ENCODE measurements around the gene SLC25A26. TPM values are rescaled to one million over a fixed set of nuclear protein-coding genes. Genes with fewer than 3 reads are reported as not detected.

SLC25A26 gene
- total RNA-seq, 6 experiments from 2014 or later: 12.8 to 16.3 (median 13.6) TPM

- Mint-ChIP-seq H3K27me3 (ENCODE audit: insufficient read depth) (peaks cover 15% of the 10 kb centered on the region), H3K36me3 (ENCODE audit: low read depth) (no peaks in the 10 kb centered on the region), H3K9me3 (no peaks in the 10 kb centered on the region), H3K27ac (no peak overlapping the region), H3K4me1 (ENCODE audit: low read depth) (no peaks in the 10 kb centered on the region), H3K4me3 (no peak overlapping the region)
- no peak for TF ChIP-seq CTCF (IDR thresholded peaks at IDR 0.05)
- DNase-seq: no peak
These were observed 39.0 kb upstream of the SLC25A26 start for GRCh38 chr3:66181764-66182163.

- Mint-ChIP-seq H3K4me1 (ENCODE audit: low read depth) (no peaks in the 10 kb centered on the region), H3K27ac (no peak overlapping the region), H3K27me3 (ENCODE audit: insufficient read depth) (peaks cover 17% of the 10 kb centered on the region), H3K4me3 (no peak overlapping the region), H3K36me3 (ENCODE audit: low read depth) (no peaks in the 10 kb centered on the region; the same call in 1 of the 2 replicates), H3K9me3 (no peaks in the 10 kb centered on the region)
- no peak for DNase-seq
- TF ChIP-seq CTCF (IDR thresholded peaks at IDR 0.05): no peak
These were observed 38.6 kb upstream of the SLC25A26 start for GRCh38 chr3:66182246-66182645.

- no peak for TF ChIP-seq CTCF (IDR thresholded peaks at IDR 0.05)
- Mint-ChIP-seq H3K27me3 (ENCODE audit: insufficient read depth) (peaks cover 9% of the 10 kb centered on the region), H3K27ac (no peak overlapping the region), H3K9me3 (no peaks in the 10 kb centered on the region), H3K4me1 (ENCODE audit: low read depth) (no peaks in the 10 kb centered on the region), H3K36me3 (ENCODE audit: low read depth) (no peaks in the 10 kb centered on the region; the same call in 1 of the 2 replicates), H3K4me3 (no peak overlapping the region)
- no peak for DNase-seq
These were observed 34.3 kb upstream of the SLC25A26 start for GRCh38 chr3:66186545-66186944.

GRCh38 chr3:66195347-66195783, 25.4 kb upstream of the SLC25A26 start:
- no peaks in the 10 kb centered on the region for H3K36me3 Mint-ChIP-seq (ENCODE audit: low read depth)
- no peak overlapping the region for H3K27ac Mint-ChIP-seq
- DNase-seq: peak; percentile 34
- no peaks in the 10 kb centered on the region for H3K9me3 Mint-ChIP-seq
- peaks cover 5% of the 10 kb centered on the region for H3K27me3 Mint-ChIP-seq (ENCODE audit: insufficient read depth)
- H3K4me1 Mint-ChIP-seq (ENCODE audit: low read depth): peaks cover 7% of the 10 kb centered on the region
- H3K4me3 Mint-ChIP-seq: peak overlapping the region; percentile 66
- TF ChIP-seq CTCF (IDR thresholded peaks at IDR 0.05): peak; percentile 63

GRCh38 chr3:66196633-66197032, 24.2 kb upstream of the SLC25A26 start:
- H3K4me1 Mint-ChIP-seq (ENCODE audit: low read depth): peaks cover 7% of the 10 kb centered on the region
- H3K36me3 Mint-ChIP-seq (ENCODE audit: low read depth): no peaks in the 10 kb centered on the region
- peak; percentile 79 for TF ChIP-seq CTCF (IDR thresholded peaks at IDR 0.05)
- H3K27ac Mint-ChIP-seq: no peak overlapping the region
- no peaks in the 10 kb centered on the region for H3K9me3 Mint-ChIP-seq
- no peak overlapping the region for H3K4me3 Mint-ChIP-seq
- H3K27me3 Mint-ChIP-seq (ENCODE audit: insufficient read depth): peaks cover 3% of the 10 kb centered on the region
- no peak for DNase-seq
